Bone marrow (tissue), 2 donors: ENCODE data around the gene CDH8.

ENCODE experiments used
- DNase-seq, 2 donors: peaks; one replicate each; lab custom pipeline; 2025; lab: John Stamatoyannopoulos, UW

CDH8 gene, protein sequence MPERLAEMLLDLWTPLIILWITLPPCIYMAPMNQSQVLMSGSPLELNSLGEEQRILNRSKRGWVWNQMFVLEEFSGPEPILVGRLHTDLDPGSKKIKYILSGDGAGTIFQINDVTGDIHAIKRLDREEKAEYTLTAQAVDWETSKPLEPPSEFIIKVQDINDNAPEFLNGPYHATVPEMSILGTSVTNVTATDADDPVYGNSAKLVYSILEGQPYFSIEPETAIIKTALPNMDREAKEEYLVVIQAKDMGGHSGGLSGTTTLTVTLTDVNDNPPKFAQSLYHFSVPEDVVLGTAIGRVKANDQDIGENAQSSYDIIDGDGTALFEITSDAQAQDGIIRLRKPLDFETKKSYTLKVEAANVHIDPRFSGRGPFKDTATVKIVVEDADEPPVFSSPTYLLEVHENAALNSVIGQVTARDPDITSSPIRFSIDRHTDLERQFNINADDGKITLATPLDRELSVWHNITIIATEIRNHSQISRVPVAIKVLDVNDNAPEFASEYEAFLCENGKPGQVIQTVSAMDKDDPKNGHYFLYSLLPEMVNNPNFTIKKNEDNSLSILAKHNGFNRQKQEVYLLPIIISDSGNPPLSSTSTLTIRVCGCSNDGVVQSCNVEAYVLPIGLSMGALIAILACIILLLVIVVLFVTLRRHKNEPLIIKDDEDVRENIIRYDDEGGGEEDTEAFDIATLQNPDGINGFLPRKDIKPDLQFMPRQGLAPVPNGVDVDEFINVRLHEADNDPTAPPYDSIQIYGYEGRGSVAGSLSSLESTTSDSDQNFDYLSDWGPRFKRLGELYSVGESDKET

DNA sequence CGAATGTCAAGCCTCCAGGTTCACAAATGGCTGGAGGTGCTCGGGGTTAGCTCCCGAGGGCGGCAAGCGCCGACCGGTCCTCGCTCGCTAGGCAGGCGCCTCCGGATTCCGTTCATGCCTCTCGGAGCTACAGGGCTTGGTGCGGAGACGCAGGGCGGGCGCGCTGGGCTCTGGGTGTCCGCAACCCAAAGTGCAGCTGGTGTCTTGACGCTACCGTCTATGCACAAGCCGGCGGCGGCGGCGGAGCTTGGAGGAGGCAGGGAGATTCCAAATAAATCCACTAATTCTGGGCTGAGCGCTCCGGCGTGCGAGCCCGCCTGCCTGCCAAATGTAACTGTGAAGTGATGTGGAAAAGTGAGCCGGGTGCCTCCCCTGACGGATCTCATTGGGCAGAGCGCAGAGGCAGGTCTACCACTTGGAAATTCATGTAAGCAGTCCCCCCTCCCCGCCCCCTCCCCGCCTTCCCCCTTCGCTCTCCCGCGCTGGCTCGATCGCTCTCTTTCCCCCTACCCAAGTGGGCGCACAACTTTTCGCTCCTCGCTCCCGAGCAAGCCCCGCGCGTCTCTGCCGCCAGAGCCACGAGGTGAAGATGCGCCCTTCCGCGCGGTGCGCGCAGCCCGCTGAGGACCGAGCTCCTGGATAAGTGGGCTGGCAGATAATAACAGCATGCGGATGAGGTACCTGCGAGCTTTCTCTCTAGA is at the start of gene CDH8:
CDH8 (minus strand) TSS at position 338 of the 701 bp plus-strand sequence. CDS start 15,035 bp downstream, outside the sequence.
- no peak for DNase-seq

DNA sequence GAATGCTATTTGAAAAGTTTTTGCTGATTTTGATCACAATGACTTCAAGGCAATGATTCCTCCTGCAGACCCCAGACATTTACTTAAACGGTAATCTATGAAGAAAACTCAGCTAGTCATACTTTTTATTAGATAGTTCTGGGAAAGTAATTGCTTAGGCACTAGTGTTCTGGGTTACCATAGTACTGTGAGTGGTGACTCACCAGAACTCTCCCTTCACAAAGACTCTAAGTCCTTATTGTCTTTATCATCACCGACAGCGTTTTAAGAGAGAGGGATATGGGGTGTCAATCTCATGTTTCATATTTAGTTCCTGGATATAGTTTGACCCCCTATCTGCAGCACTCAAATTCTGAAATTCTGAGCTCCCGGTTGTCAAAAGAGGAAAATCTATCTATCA is 43.0 kb upstream of the CDH8 start:
- DNase-seq: no peak

DNA sequence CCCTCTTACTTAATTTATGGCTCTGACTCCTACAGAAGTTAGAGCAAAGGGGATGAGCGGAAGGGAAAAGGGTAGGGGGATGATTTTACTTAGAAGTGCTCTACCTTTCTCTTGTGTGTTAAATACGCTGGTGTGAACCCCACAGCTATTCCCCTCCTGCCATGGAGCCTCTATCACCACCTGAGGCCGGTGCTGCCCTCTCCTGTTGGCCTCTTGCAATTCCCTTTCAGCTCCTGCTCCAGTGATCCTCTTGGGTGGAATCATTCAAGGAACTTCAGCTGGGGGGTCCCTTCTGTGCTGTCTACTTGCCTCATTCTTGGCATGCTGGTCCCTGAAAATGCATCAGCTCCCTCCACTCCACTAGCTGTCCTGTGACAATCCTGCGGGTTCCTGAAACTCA is 41.8 kb upstream of the CDH8 start:
- DNase-seq: no peak

DNA sequence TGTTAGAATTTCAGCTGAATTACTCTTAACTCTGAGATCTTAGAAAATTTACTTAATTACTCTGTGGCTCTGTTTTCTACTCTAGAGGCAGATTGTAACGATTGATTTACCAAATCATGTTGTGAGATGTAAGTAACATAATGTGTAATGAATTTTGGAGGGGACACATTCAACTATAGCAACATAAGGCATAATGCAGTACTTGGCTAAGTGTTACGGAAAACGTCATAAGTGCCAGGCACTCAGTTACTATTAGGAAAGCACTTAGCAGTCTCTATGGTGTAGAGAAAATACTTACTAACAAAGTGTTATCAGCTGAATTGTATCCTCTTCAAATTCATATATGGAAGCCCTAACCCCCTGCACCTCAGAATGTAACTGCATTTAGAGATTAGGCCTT is 40.6 kb upstream of the CDH8 start:
- DNase-seq: no peak

DNA sequence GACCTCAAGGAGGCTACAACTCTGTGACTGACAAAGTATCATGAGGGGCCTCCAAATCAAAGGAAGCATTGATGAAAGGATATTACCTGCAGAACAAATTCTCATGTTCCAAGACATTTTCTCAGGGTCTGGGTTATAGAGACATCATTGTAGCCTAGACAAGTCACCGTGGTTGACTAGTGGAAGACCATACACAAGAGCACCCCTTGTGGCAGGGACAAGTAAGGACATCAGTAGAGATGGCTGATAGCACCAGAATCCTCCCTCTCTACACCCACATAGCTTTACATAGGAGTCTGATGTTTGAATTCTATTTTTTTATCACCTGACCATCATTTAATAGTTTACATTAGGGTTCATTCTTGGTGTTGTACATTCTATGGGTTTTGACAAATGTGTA is 32.5 kb upstream of the CDH8 start:
- DNase-seq: no peak

DNA sequence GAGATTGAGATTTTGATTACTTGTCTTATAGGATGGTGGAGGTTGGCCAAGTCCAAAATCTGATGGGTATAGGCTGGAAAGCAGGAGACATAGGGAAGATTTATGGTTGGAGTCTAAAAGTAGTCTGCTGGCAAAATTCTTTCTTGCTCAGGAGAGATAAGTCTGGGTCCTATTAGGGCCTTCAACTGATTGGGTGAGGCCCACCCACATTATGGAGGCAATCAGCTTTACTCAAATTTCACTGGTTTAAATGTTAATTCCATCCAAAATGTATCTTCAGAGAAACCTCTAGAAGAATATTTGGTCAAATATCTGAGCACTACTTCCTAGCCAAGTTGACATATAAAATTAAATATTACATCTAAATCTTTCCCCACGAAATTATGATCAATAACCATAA is 31.7 kb upstream of the CDH8 start:
- DNase-seq: no peak

DNA sequence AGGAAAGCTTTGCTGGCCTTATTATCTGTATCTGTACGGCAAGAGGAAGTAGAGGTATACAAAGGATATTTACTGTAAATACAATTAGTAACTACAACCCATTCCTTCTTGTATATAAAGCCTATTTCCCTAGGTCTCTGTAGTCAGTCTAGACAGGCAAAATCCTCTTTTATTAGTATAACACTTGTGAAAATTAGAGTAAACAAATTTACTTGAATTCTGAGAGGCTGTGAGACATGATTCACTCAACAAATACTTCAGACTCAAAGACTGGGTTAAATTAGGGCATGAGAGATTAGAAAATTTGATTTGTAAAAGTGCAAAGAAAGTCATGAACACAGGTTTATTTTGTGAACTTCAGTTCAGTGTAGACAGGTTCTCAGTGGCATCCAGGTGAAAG is 30.9 kb upstream of the CDH8 start:
- no peak for DNase-seq

DNA sequence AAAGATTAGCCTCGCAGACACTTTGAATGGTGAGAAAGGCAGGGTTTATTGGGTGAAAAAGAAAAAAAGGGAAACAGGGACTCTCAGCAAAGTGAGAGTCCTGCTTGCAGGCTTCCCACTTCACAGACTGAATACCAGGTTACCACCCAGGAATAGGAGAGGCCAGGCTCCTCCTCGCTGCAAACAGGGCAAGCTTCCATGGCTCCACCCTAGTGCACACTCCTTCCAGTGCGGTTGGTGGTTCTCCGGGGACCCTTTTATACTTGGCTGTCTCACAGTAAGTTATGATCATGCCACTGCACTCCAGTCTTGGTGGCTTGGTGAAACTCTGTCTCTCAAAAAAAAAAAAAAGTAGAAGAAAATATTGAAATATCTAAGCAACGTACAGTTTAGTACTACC is 30.5 kb upstream of the CDH8 start:
- DNase-seq: no peak

DNA sequence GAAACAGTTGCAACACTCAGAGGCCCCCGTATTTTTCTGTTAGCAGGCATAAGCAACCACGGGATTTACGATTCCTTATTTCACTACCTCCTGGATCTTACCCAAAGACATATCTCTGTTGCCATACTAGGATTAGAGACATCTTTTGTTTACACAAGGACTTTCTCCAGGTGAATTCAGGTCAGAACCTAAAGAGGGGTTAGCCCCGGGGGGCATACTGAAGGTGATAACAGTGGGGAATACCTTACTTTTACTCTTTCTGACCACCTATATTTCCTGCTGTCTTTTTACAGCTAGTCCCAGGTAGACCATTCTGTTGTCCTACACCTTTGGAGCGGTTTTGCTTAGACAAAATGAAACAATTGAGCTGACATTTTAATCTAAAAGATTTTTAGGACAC is 27.9 kb upstream of the CDH8 start:
- no peak for DNase-seq

DNA sequence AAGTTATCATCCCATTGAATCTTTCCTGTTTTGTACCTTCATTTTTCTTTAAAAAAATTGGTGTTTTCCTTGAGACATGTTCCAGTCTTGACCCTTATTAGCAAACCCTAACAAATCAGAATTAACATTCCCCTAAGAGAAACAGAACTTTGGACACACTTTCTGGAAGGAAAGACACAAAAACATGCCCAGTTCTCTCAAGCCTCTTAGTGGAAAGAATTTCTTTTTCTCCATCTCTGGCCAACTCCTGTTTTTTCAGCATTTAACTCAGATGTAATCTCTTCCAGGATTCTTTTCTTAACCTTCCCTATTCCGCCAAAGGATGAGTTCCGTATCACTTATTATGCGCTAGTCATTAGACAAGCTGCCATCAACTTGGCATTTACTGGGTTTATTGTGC is 23.9 kb upstream of the CDH8 start:
- DNase-seq: no peak

DNA sequence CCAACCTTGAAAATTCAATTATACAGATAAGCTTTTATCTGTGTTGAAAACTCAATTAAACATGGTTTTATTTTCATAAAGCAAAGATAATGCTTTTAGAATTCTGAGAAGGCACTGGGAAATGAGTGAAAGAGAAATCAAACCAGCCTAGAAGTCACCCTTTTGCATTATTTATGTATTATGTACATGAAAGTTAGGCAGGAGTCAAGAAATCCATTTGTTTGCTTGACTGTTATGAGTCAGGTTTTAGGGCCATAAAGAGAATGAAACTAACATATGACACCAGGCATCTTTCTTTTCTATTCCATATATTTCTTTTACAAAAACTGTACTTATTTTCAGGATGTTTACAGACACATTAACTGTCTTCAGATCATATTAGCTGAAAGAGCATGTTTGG is 23.3 kb upstream of the CDH8 start:
- DNase-seq: no peak

DNA sequence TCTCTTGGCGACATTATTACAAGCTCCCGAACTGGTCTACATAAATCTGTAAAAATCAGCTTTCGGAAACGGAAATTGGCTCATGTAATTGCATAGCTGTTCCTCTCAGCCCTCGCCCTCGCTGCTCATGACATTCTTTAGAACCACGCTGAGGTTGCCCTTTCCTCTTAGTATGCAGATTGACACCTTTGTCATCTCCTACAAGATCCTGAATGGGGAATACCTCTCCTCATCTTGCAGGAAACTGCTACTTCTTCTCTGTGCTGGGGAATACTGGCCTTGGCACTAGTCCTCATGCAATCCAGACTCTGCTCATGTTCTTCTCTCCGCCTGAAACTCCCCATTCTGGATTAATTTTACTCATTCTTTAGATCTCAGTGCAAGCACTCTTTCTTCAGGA is 22.2 kb upstream of the CDH8 start:
- DNase-seq: no peak

DNA sequence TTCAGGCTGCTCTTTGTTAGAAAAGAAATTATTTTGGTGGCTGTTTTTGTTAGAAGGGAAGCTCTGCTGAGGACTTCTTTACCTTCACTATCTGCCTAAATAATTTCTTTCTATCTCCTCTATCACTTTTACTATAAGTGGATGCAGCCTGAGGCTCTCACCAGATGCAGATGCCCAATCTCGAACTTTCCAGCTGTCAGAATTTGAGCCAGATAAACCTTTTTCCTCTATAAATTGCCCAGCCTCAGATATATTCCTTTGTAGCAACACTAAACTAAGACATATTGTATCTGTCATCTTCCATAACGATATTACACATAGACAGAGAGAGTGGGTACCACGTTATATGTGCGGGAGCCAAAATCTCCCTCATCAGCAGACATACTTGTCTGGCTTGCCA is 15.7 kb upstream of the CDH8 start:
- no peak for DNase-seq

DNA sequence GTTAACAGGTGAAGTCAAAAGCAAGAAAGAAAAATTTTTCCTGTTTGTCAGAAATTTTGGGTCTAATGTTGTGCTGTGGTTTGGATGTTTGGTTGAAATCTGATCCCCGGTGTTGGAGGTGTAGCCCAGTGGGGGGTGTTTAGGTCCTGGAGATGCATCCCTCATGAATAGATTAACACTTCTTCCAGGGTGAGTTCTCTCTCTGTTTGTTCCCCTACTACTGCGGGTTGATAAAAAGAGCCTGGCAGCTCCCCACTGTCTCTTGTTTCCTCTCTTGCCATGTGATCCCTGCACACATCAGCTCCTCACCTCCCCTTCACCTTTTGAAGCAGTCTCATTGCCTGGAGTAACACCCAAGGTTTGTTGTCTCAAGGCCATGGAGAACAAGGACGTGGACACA is 14.6 kb upstream of the CDH8 start:
- no peak for DNase-seq

DNA sequence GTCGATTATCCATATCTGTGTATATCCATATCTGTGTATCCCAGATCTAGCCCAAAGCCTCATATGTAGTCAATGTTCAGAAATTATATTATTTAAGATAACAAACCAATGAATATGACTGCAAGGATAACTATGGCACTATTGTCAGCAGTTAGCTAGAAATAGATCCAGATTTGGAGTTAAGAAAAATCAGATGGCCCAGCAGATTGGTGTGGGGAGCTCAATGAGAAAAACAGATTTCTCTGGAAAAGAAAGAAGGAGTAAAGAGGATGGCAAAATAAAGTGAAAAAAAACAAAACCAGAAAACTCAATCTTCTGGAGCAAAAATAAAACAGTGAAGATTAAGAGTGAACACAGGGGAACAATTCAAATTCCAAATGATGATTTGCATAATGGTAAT is 10.6 kb upstream of the CDH8 start:
- DNase-seq: no peak

DNA sequence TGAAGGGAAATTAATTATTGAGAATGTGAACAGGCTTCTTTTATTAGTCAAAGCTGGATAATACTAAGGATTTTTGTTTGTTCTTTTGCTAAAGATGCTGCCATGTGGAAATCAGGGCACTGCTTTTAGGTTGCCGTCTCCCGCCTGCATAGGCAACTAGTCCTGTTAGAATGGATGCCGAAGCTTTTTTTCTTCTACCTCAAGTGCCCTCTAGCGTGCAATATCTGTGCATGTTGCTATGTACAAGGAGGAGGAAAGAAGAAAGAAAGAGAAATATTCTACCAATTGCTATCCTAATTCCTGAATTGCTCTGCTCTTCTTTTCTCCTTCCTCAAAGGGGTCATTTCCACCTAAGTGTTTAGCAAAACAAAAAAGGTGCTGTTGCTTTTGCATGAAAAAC is 5.2 kb upstream of the CDH8 start:
- no peak for DNase-seq

DNA sequence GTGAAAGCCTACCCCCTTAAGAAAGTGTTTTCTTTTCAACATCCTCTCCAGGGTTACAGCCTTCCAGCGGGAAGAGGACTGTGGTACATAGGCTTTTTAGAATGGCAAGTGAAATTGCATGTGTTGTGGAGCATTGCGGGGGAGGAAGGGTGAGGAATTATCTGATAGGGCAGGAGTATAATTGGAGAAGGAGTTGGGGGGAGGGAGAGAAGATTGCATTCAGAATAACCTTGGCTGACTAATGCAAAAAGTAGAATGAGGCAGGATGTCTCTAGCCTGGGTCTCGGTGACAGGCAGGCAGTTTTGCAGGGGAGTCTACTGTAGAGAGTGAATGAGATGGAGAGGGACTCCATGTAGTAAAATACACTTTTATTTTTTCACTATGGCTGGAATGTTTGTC is 2.4 kb upstream of the CDH8 start:
- no peak for DNase-seq

DNA sequence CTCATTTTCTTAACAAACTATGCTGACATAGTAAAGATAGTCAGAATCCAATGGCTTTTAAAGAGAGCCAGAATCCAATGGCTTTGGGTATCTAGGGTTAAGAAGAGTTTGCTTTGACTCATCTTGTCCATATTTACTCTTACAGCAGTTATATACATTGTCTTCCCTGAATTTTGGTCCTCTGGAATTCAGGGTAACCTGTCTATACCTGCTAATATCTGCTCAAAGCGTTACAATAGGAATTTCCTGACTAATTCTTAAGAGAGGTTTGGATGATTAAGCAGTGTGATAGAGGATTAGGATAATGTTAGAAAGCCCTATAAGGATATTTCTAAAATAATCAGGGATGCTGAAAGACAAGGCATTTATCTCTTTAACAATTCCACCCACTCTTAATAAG is 2.0 kb upstream of the CDH8 start:
- no peak for DNase-seq

DNA sequence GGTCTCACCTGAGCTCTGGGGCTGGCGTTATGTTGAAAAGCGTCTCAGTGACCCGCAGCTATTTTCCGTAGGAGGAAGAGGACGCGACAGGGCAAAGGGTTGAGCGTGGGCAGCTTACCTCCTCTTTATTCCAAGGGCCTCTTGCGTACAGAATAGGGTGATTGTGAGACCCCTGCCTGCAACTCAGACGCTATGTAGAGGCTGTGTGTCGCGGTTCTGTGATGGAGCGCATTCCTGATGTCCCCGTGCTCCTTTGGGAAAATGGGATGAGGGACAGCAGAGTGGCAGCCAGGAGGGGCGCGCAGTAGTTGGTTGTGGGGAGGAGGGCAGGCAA is 531 bp upstream of the CDH8 start:
- DNase-seq: no peak

DNA sequence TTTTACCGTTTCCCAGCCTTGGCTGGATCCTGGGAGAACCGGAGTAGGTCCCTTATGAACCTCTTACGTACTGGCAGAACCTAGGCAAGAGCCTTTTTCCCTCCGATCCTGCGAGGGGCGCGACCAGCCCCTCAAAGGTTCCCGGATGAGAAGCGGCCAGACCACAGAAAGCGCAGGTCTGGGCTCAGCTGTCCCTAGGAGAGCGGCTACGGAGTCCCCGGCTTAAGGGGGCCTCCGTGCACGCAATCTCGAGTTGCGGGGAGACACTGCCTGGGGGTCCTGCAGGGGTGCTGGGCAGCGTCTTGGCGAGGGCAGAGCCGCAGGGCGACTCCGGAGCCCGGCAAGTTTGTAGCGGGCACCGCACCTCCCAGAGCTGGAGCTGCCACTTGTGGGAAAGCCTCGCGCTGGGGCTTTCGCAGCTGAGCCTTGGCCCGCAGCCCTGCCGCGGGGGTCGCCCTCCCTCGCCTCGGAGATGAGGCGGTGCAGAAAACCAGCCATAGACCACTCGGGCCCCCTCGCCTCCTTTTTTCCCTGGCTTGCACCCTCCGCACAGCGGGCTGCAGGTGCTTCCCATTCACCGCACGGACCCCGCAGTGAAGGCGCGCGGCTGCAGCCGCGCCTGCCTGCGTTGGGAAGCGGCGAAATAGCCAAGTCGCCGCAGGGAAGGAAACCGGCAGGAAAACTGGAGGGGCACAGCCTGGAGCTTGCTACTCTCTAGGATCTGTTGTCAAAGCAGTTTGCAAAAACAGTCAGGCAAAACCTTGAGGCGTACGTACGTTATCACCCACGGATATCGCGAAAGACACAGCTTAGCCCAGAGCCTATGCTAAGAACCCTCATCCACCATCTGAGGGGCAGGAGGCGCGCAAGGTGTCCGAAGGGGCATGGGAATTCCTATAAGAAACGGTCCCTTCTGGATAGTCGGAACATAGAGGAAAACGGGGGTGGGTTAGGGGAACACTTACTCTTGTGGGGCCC is 834 bp downstream of the CDH8 start:
- no peak for DNase-seq

DNA sequence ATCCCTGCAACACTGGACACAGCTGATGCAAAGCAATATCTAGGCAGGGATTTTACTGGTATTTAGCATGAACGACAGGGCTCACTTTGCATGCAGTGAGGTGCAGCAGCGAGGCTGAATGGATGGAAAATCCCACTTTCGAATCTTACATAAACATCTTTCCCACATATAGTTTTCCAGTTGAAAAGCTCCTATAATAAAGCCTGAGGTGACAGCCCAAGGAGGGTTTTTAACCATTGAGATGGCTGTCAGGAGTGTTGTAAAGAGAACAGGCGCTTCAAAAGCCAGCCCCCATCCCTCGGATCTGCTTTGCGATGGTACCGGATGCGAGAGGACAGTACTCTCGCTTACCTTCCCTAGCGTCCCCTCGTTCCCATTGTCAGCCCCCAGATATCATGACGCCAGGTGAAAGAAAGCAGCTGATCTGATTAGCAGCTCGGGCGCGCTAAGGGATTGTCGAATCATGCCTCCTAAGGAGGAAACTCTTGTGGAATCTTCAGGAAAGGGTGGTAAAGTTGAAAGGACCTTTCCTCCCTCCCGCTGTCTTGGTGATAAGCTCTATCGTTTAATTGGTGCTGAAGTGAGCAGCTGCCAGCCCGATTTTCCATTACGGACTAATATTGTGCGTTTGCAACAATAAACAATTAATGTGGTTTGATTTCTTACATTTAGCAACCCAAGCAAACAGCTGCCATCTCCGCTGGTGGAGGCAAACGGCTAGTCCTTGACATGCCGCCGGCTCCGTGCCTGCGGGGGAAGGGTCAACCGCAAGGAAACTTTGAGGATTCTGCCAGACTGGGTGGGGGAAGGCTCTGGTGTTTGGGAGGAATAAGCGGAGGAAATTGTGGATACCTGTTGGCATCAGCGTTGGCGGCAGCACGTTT is 1.8 kb downstream of the CDH8 start:
- DNase-seq: no peak
